ENCODE results near the gene FOXC1. TPM values are rescaled to one million over a fixed set of nuclear protein-coding genes. Genes with fewer than 3 reads are reported as not detected.

FOXC1 gene
- total and polyA plus RNA-seq, 10 of the 15 experiments (the other 5 are each of a cell fraction or from before 2014, with no cell fraction given): 0.13 to 1.5 (median 0.48) TPM; not detected in 2

GRCh38 chr6:1633366-1634021 lies 23.8 kb downstream of the FOXC1 start (continued):
- TF ChIP-seq ZNF592 (IDR thresholded peaks at IDR 0.05) (no peak), SP1 (IDR thresholded peaks at IDR 0.05; ENCODE audit: low read depth, low read length) (no peak)

DNA sequence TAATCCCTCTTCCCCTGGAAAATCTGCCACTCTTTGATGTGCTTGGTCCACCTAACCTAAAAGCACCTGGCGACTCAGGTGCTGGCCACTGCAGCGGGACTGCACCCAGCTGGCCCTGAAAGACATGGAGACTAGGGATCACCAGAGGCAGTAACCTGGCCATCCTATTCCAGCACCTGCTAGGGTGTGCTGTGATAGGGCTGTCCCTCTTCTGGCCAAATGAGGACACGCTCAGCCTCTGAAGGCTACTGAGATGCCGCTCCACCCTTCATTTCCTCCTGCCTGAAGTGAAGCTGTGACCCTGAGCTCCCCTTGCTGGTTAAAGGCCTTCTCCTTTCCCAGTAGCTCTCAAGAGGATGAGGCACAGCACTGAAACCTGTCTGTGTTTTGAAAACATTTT lies 24.4 kb downstream of the FOXC1 start:
- H3K4me3 ChIP-seq: no peak overlapping the region
- H2AFZ ChIP-seq (ENCODE audit: control insufficient read depth, low read depth, low read length): no peak overlapping the region
- in situ Hi-C loops (cut with MboI): no loop called here
- no peak overlapping the region for H3K4me2 ChIP-seq (ENCODE audit: control insufficient read depth, insufficient read depth)
- RAD21 ChIA-PET (ENCODE audit: unreplicated experiment): no interaction called here
- ATAC-seq (no peak), DNase-seq (ENCODE audit: low read depth, low spot score) (no peak), FAIRE-seq (no peak)
- POLR2A ChIA-PET: no interaction called here
- H3K36me3 ChIP-seq (ENCODE audit: control insufficient read depth in 2 of 2, insufficient read depth in 2 of 2, low read length in 1 of 2): no peaks in the 10 kb centered on the region
- no peak overlapping the region for H3K9ac ChIP-seq (ENCODE audit: control insufficient read depth, insufficient read depth, low read length)
- CTCF ChIA-PET: no interaction called here
- WGBS (ENCODE audit: insufficient coverage, insufficient replicate concordance, low lambda C conversion rate, missing lambda C conversion rate): 92% methylated on average over 4 of the region's 4 CpGs
- H3K27ac ChIP-seq (ENCODE audit: control insufficient read depth, insufficient read depth): no peak overlapping the region
- H3K4me1 ChIP-seq (ENCODE audit: control insufficient read depth, insufficient read depth, low read length): no peaks in the 10 kb centered on the region; the same call in 1 of the 2 replicates
- TF ChIP-seq SP1 (IDR thresholded peaks at IDR 0.05; ENCODE audit: low read depth, low read length) (no peak), TAF1 (IDR thresholded peaks at IDR 0.05; ENCODE audit: borderline replicate concordance, low read depth, low read length) (no peak), YBX1 (IDR thresholded peaks at IDR 0.05) (no peak), TCF7 (IDR thresholded peaks at IDR 0.05; ENCODE audit: borderline replicate concordance) (no peak), NRF1 (conservative IDR thresholded peaks at IDR 0.05; ENCODE audit: low read depth, low read length) (no peak), NFYB (IDR thresholded peaks at IDR 0.05; ENCODE audit: insufficient read depth, low read depth, low read length) (no peak), SPI1 (IDR thresholded peaks at IDR 0.05; ENCODE audit: borderline replicate concordance, insufficient read depth, low read depth, low read length) (no peak), FOXM1 (IDR thresholded peaks at IDR 0.05; ENCODE audit: low read depth, low read length) (no peak), BMI1 (IDR thresholded peaks at IDR 0.05; ENCODE audit: borderline replicate concordance) (no peak), NR2C1 (IDR thresholded peaks at IDR 0.05) (no peak), BRCA1 (IDR thresholded peaks at IDR 0.05; ENCODE audit: low read depth, low read length) (no peak), HSF1 (IDR thresholded peaks at IDR 0.05; ENCODE audit: low read depth, low read length) (no peak), SMARCA5 (IDR thresholded peaks at IDR 0.05) (no peak), POLR2A (IDR thresholded peaks at IDR 0.05; ENCODE audit: low read depth, low read length) (no peak), RAD51 (IDR thresholded peaks at IDR 0.05) (no peak), CHD4 (IDR thresholded peaks at IDR 0.05) (no peak), ATF3 (IDR thresholded peaks at IDR 0.05; ENCODE audit: borderline replicate concordance, extremely low read depth, low read depth, low read length) (no peak), ESRRA (IDR thresholded peaks at IDR 0.05; ENCODE audit: low read length) (no peak), MTA2 (IDR thresholded peaks at IDR 0.05; ENCODE audit: low read depth) (no peak)
- intact Hi-C loops (cut with micrococcal nuclease; ENCODE audit: unreplicated experiment): no loop called here
- no peaks in the 10 kb centered on the region for H3K79me2 ChIP-seq (ENCODE audit: control insufficient read depth, insufficient read depth, low read length)
- H3K9me3 ChIP-seq (replicated peaks; ENCODE audit: control insufficient read depth, insufficient read depth, low read length): no peaks in the 10 kb centered on the region
- SMC1A ChIA-PET (ENCODE audit: uncharacterized antibody, unreplicated experiment): no interaction called here
- H3K27me3 ChIP-seq (replicated peaks in 1 of 2; ENCODE audit: control insufficient read depth in 2 of 2, insufficient read depth in 2 of 2, low read length in 1 of 2): no peaks in the 10 kb centered on the region
- no TSS peak for BruUV-seq (replicated peaks)
- no peaks in the 10 kb centered on the region for H4K20me1 ChIP-seq (ENCODE audit: control insufficient read depth, insufficient read depth)

All from GM12878 (cell line).